ENCODE measurements around the gene CLCNKA.

The CLCNKA gene

GRCh38 chr1:16076031-16076864 lies 54.4 kb downstream of the CLCNKA start:
- H3K27me3 ChIP-seq (ENCODE audit: control insufficient read depth, insufficient read depth, low read length) = peaks cover 5% of the 10 kb centered on the region
- H3K4me1 ChIP-seq (ENCODE audit: control insufficient read depth, insufficient read depth, low read length) = peaks cover 4% of the 10 kb centered on the region
- H3K27ac ChIP-seq (ENCODE audit: low read depth, low read length) = no peak overlapping the region
- H3K9ac ChIP-seq (ENCODE audit: low read length) = no peak overlapping the region
- no peaks in the 10 kb centered on the region for H3K36me3 ChIP-seq (ENCODE audit: control insufficient read depth, insufficient read depth, low read length)
- H3K4me3 ChIP-seq (ENCODE audit: low read length) = no peak overlapping the region

GRCh38 chr1:16076865-16077238 lies 55.0 kb downstream of the CLCNKA start:
- Histone ChIP-seq H3K36me3 (ENCODE audit: control insufficient read depth, insufficient read depth, low read length) (no peaks in the 10 kb centered on the region), H3K9ac (ENCODE audit: low read length) (no peak overlapping the region), H3K27me3 (ENCODE audit: control insufficient read depth, insufficient read depth, low read length) (peaks cover 5% of the 10 kb centered on the region), H3K27ac (ENCODE audit: low read depth, low read length) (no peak overlapping the region), H3K4me3 (ENCODE audit: low read length) (no peak overlapping the region), H3K4me1 (ENCODE audit: control insufficient read depth, insufficient read depth, low read length) (peaks cover 4% of the 10 kb centered on the region)

DNA sequence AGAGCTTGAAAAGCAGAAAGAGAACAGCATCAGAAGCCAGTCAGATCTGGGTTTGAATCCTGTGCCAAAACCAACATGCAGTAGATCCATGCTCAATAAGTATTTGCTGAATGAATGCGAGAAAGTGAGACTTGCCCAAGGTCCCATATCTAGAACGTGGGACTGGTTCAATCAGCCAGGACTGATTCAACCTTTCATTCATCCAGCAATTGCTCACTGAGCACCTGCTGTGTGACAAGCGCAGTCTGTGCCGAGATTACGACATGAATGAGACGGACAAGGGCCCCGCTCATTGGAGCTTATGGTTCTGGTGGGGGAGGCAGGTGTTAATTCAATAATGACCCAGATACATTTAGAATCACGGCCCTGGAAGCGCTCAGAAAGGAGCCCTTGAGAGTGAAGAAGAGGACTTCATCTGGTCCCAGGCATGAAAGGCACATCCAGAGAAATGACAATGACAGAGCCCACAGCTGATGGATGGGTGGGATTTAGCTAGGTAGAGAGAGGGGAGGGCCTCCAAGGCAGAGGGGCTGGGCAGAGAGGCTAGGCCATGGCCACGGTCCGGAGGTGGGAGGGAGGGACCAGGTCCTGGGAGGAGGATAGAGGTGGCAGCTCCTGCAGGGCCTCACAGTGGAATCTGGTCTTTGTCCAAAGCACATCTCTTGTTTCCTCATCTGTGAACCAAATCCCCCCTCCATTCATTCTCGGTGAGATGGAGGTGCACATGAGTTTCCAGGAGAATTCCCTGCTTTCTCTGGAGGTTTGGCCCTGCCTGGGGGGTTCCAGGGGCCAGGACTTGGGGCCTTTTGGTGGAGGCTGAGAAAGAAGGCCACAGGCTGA lies 55.8 kb downstream of the CLCNKA start:
- Histone ChIP-seq H3K27ac (ENCODE audit: low read depth, low read length) (no peak overlapping the region), H3K27me3 (ENCODE audit: control insufficient read depth, insufficient read depth, low read length) (peaks cover 5% of the 10 kb centered on the region), H3K4me3 (ENCODE audit: low read length) (no peak overlapping the region), H3K9ac (ENCODE audit: low read length) (no peak overlapping the region), H3K36me3 (ENCODE audit: control insufficient read depth, insufficient read depth, low read length) (no peaks in the 10 kb centered on the region), H3K4me1 (ENCODE audit: control insufficient read depth, insufficient read depth, low read length) (peaks cover 4% of the 10 kb centered on the region)

GRCh38 chr1:16078925-16079656 lies 57.3 kb downstream of the CLCNKA start:
- H3K27ac ChIP-seq (ENCODE audit: low read depth, low read length) = no peak overlapping the region
- peaks cover 2% of the 10 kb centered on the region for H3K27me3 ChIP-seq (ENCODE audit: control insufficient read depth, insufficient read depth, low read length)
- peaks cover 4% of the 10 kb centered on the region for H3K4me1 ChIP-seq (ENCODE audit: control insufficient read depth, insufficient read depth, low read length)
- H3K4me3 ChIP-seq (ENCODE audit: low read length) = no peak overlapping the region
- H3K36me3 ChIP-seq (ENCODE audit: control insufficient read depth, insufficient read depth, low read length) = no peaks in the 10 kb centered on the region
- H3K9ac ChIP-seq (ENCODE audit: low read length) = peak overlapping the region; percentile 21

GRCh38 chr1:16080422-16081150 lies 58.8 kb downstream of the CLCNKA start:
- H3K27me3 ChIP-seq (ENCODE audit: control insufficient read depth, insufficient read depth, low read length) = no peaks in the 10 kb centered on the region
- no peak overlapping the region for H3K9ac ChIP-seq (ENCODE audit: low read length)
- no peak overlapping the region for H3K4me3 ChIP-seq (ENCODE audit: low read length)
- no peak overlapping the region for H3K27ac ChIP-seq (ENCODE audit: low read depth, low read length)
- no peaks in the 10 kb centered on the region for H3K36me3 ChIP-seq (ENCODE audit: control insufficient read depth, insufficient read depth, low read length)
- H3K4me1 ChIP-seq (ENCODE audit: control insufficient read depth, insufficient read depth, low read length) = peaks cover 4% of the 10 kb centered on the region

- Histone ChIP-seq H3K4me3 (ENCODE audit: low read length) (no peak overlapping the region), H3K27ac (ENCODE audit: low read depth, low read length) (no peak overlapping the region), H3K36me3 (ENCODE audit: control insufficient read depth, insufficient read depth, low read length) (no peaks in the 10 kb centered on the region), H3K4me1 (ENCODE audit: control insufficient read depth, insufficient read depth, low read length) (peaks cover 4% of the 10 kb centered on the region), H3K27me3 (ENCODE audit: control insufficient read depth, insufficient read depth, low read length) (no peaks in the 10 kb centered on the region), H3K9ac (ENCODE audit: low read length) (no peak overlapping the region)
Observed at GRCh38 chr1:16081636-16082035, 59.8 kb downstream of the CLCNKA start.

GRCh38 chr1:16082283-16083038 lies 60.6 kb downstream of the CLCNKA start:
- Histone ChIP-seq H3K36me3 (ENCODE audit: control insufficient read depth, insufficient read depth, low read length) (no peaks in the 10 kb centered on the region), H3K27me3 (ENCODE audit: control insufficient read depth, insufficient read depth, low read length) (no peaks in the 10 kb centered on the region), H3K9ac (ENCODE audit: low read length) (no peak overlapping the region), H3K4me1 (ENCODE audit: control insufficient read depth, insufficient read depth, low read length) (peaks cover 4% of the 10 kb centered on the region), H3K27ac (ENCODE audit: low read depth, low read length) (no peak overlapping the region), H3K4me3 (ENCODE audit: low read length) (no peak overlapping the region)

GRCh38 chr1:16083486-16083885 lies 61.6 kb downstream of the CLCNKA start:
- Histone ChIP-seq H3K9ac (ENCODE audit: low read length) (no peak overlapping the region), H3K36me3 (ENCODE audit: control insufficient read depth, insufficient read depth, low read length) (no peaks in the 10 kb centered on the region), H3K4me1 (ENCODE audit: control insufficient read depth, insufficient read depth, low read length) (peaks cover 4% of the 10 kb centered on the region), H3K27me3 (ENCODE audit: control insufficient read depth, insufficient read depth, low read length) (no peaks in the 10 kb centered on the region), H3K27ac (ENCODE audit: low read depth, low read length) (no peak overlapping the region), H3K4me3 (ENCODE audit: low read length) (no peak overlapping the region)

Measured in rectal smooth muscle tissue (tissue), 1 donor.